Measurements from ENCODE around the gene ATRX.
"Not testable (repeated sequence)": the region's sequence is repeated elsewhere in the genome, so short reads cannot be mapped to it uniquely, and the experiment has no call there.

The ATRX gene

DNA sequence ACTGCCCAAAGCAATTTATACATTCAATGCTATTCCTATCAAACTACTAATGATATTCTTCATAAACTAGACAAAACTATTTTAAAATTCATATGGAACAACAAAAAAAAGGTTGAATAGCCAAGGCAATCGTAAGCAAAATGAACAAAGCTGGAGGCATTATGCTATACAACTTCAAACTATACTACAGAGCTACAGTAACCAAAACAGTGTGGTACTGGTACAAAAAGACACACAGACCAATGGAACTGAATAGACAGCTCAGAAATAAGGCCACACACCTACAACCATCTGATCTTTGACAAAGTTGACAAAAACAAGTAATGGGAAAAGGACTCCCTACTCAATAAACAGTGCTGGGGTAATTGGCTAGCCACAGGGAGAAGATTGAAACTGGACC, 271.8 kb downstream of the ATRX start:
- DNase-seq (ENCODE audit: low spot score), result no peak
- TF ChIP-seq, protein P1, sequence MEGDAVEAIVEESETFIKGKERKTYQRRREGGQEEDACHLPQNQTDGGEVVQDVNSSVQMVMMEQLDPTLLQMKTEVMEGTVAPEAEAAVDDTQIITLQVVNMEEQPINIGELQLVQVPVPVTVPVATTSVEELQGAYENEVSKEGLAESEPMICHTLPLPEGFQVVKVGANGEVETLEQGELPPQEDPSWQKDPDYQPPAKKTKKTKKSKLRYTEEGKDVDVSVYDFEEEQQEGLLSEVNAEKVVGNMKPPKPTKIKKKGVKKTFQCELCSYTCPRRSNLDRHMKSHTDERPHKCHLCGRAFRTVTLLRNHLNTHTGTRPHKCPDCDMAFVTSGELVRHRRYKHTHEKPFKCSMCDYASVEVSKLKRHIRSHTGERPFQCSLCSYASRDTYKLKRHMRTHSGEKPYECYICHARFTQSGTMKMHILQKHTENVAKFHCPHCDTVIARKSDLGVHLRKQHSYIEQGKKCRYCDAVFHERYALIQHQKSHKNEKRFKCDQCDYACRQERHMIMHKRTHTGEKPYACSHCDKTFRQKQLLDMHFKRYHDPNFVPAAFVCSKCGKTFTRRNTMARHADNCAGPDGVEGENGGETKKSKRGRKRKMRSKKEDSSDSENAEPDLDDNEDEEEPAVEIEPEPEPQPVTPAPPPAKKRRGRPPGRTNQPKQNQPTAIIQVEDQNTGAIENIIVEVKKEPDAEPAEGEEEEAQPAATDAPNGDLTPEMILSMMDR (IDR thresholded peaks at IDR 0.05; ENCODE audit: extremely low read depth, missing control alignments), result no peak

DNA sequence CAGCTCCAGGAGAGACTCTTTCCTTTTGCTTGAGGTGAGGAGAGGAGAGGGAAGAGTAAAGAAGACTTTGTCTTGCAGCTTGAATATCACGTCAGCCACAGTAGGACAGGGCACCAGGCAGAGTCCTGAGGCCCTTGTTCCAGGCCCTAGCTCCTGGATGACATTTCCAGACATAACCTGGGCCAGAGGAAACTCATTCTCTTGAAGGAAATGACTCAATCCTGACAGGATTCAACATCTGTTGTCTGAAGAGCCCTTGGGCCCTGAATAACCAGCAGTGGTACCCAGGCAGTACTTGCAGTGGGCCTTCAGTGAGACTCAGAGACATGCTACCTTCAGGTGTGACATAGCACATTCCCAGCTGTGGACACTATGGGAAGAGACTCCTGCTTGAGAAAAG, 276.0 kb downstream of the ATRX start:
- TF ChIP-seq, protein P1 (IDR thresholded peaks at IDR 0.05; ENCODE audit: extremely low read depth, missing control alignments), result no peak
- DNase-seq (ENCODE audit: low spot score), result no peak

- TF ChIP-seq, protein P1 (IDR thresholded peaks at IDR 0.05; ENCODE audit: extremely low read depth, missing control alignments), result no peak
- DNase-seq (ENCODE audit: low spot score), result no peak
Observed at GRCh38 chrX:77505227-77505626, 280.8 kb downstream of the ATRX start.

DNA sequence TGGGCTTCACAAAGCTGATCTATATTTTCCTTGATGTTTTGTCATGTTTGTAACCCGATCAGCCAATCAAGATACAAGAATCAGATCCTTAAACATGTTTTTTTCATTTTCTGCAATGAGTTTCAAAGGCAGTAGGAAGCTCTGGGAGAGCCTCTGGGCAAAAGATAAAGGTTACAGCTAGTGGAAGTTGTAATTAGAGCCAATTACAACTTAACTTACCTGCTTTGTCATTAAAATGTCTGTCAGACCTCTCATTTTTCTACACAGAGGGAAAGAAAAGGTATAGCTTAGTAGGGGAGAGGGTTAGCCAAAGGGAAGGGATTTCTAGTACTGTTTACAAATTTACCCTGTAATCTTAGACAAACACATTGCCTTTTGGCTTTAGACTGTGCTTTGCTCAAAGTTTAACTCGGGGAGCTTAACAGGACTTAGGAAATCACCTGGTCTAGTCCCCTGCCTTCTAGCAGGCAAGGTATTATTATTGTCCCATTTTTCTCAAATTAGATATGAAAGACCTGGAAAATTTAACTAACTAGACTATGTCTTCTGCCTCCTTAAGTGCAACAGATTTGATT, 283.0 kb downstream of the ATRX start:
- TF ChIP-seq, protein P1 (IDR thresholded peaks at IDR 0.05; ENCODE audit: extremely low read depth, missing control alignments), result no peak
- no peak for DNase-seq (ENCODE audit: low spot score)

- DNase-seq (ENCODE audit: low spot score), result not testable (repeated sequence)
Observed at GRCh38 chrX:77500164-77500563, 285.9 kb downstream of the ATRX start.

- no peak for DNase-seq (ENCODE audit: low spot score)
Observed at GRCh38 chrX:77493677-77494553, 292.1 kb downstream of the ATRX start.

DNA sequence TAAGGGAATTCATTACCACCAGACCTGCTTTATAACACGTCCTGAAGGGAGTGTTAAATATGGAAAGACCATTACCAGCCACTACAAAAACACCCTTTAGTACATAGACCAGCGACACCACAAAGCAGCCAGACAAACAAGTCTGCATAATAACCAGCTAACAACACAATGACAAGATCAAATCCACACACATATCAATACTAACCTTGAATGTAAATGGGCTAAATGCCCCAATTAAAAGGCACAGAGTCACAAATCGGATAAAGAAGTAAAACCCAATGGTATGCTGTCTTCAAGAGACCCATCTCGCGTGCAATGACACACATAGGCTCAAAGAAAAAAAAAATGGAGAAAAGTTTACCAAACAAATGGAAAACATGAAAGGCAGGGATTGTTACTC, 302.0 kb downstream of the ATRX start:
- DNase-seq (ENCODE audit: low spot score), result no peak
- TF ChIP-seq, protein P1 (IDR thresholded peaks at IDR 0.05; ENCODE audit: extremely low read depth, missing control alignments), result no peak

More at GRCh38 chrX:77493677-77494553, 292.1 kb downstream of the ATRX start:
- TF ChIP-seq, protein P1 (IDR thresholded peaks at IDR 0.05; ENCODE audit: extremely low read depth, missing control alignments), result no peak
